Brain microvascular endothelial cell (primary cell): ENCODE results near the gene TAX1BP1.
"Not testable (repeated sequence)": the region's sequence is repeated elsewhere in the genome, so short reads cannot be mapped to it uniquely, and the experiment has no call there.

Experiments
- DNase-seq: peaks from one replicate; pipeline ENCODE4 v3.0.0-alpha.2; 2020
- H3K27ac ChIP-seq: fragments of 250-450 bp; sonication (Bioruptor Pico); 2 replicates; pipeline ENCODE4 v1.5.1; 2020; ENCODE audit warnings: mild to moderate bottlenecking, moderate library complexity
- H3K27me3 ChIP-seq: fragments of 250-450 bp; sonication (Bioruptor Pico); replicated peaks from 2 replicates; pipeline ENCODE4 v1.5.1; 2020; ENCODE audit warnings: mild to moderate bottlenecking
- H3K36me3 ChIP-seq: fragments of 250-450 bp; sonication (Bioruptor Pico); replicated peaks from 2 replicates; pipeline ENCODE4 v1.5.1; 2020; ENCODE audit warnings: mild to moderate bottlenecking
- H3K4me3 ChIP-seq: 2 replicates; pipeline ENCODE4 v1.5.1; 2011; ENCODE audit warnings: low read depth, mild to moderate bottlenecking, control low read depth, low read length, moderate library complexity
- CTCF ChIP-seq: IDR thresholded peaks from 2 replicates; pipeline ENCODE4 v1.5.1; 2011; ENCODE audit warnings: low read depth, mild to moderate bottlenecking, moderate library complexity, low read length, control low read depth, inconsistent platforms; ENCODE audit errors: missing control alignments
- in situ Hi-C: cut with HindIII; loops from 2 replicates; pipeline ENCODE4 v1.10.0; 2017; ENCODE audit warnings: low sequenced_read_pairs, low pct_ligation_motif_present

TAX1BP1 gene

GRCh38 chr7:27846388-27846787, 106.4 kb downstream of the TAX1BP1 start:
- H3K4me3 ChIP-seq = no peak overlapping the region
- TF ChIP-seq CTCF = no peak
- H3K27me3 ChIP-seq = no peaks in the 10 kb centered on the region
- no peaks in the 10 kb centered on the region for H3K36me3 ChIP-seq
- in situ Hi-C loops = no loop called here
- H3K27ac ChIP-seq = no peak overlapping the region
- DNase-seq = no peak

- Histone ChIP-seq H3K27me3 (no peaks in the 10 kb centered on the region), H3K4me3 (no peak overlapping the region), H3K27ac (no peak overlapping the region), H3K36me3 (no peaks in the 10 kb centered on the region)
- in situ Hi-C loops = no loop called here
- DNase-seq = no peak
- no peak for TF ChIP-seq CTCF
Measured at GRCh38 chr7:27850531-27850930, 110.6 kb downstream of the TAX1BP1 start.

GRCh38 chr7:27856703-27857485, 116.9 kb downstream of the TAX1BP1 start:
- DNase-seq, H3K4me3 ChIP-seq, in situ Hi-C loops, H3K27ac ChIP-seq, H3K36me3 ChIP-seq, H3K27me3 ChIP-seq: not testable (repeated sequence)

- no peak overlapping the region for H3K27ac ChIP-seq
- H3K27me3 ChIP-seq = no peaks in the 10 kb centered on the region
- H3K4me3 ChIP-seq = no peak overlapping the region
- no peaks in the 10 kb centered on the region for H3K36me3 ChIP-seq
- no peak for TF ChIP-seq CTCF
- in situ Hi-C loops = no loop called here
- DNase-seq = no peak
Measured at GRCh38 chr7:27860800-27861199, 120.8 kb downstream of the TAX1BP1 start.

- no peak overlapping the region for H3K27ac ChIP-seq
- no peak for TF ChIP-seq CTCF
- DNase-seq = no peak
- in situ Hi-C loops = no loop called here
- no peak overlapping the region for H3K4me3 ChIP-seq
- H3K27me3 ChIP-seq = no peaks in the 10 kb centered on the region
- H3K36me3 ChIP-seq = no peaks in the 10 kb centered on the region
Measured at GRCh38 chr7:27861747-27862146, 121.8 kb downstream of the TAX1BP1 start.

- Histone ChIP-seq H3K27ac (no peak overlapping the region), H3K4me3 (no peak overlapping the region), H3K36me3 (no peaks in the 10 kb centered on the region), H3K27me3 (no peaks in the 10 kb centered on the region)
- peak; percentile 79 for DNase-seq
- TF ChIP-seq CTCF = no peak
- in situ Hi-C loops = no loop called here
Measured at GRCh38 chr7:27863880-27864279, 123.9 kb downstream of the TAX1BP1 start.
